Right lobe of liver (tissue), 4 donors: ENCODE data around the gene LRRC70.

Source experiments
- POLR2A ChIP-seq: fragments of 450-650 bp; IDR thresholded peaks from one replicate; pipeline ENCODE4 v1.6.1; 2017; ENCODE audit warnings: antibody characterized with exemption, mild to moderate bottlenecking
- TF ChIP-seq, protein P1 (sequence below), 4 donors: fragments of 200-600 bp in 3 of 4; fragments of 450-650 bp in 1 of 4; IDR thresholded peaks; one replicate each; pipeline versions ENCODE4 v1.5.1 to v1.8.0; 2016 to 2022; ENCODE audit warnings: antibody characterized with exemption in 4 of 4, mild to moderate bottlenecking in 2 of 4
- donor health status: DM: no; HTN: no; CAD: no.
- donor health status: DM: no; HTN: no; CAD: no.
- donor health status: DM: no; HTN: yes; CAD: no.

GRCh38 chr5:62621280-62621679, 42.7 kb downstream of the LRRC70 start:
- TF ChIP-seq, protein P1, sequence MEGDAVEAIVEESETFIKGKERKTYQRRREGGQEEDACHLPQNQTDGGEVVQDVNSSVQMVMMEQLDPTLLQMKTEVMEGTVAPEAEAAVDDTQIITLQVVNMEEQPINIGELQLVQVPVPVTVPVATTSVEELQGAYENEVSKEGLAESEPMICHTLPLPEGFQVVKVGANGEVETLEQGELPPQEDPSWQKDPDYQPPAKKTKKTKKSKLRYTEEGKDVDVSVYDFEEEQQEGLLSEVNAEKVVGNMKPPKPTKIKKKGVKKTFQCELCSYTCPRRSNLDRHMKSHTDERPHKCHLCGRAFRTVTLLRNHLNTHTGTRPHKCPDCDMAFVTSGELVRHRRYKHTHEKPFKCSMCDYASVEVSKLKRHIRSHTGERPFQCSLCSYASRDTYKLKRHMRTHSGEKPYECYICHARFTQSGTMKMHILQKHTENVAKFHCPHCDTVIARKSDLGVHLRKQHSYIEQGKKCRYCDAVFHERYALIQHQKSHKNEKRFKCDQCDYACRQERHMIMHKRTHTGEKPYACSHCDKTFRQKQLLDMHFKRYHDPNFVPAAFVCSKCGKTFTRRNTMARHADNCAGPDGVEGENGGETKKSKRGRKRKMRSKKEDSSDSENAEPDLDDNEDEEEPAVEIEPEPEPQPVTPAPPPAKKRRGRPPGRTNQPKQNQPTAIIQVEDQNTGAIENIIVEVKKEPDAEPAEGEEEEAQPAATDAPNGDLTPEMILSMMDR (IDR thresholded peaks at IDR 0.05), result no peak
- TF ChIP-seq POLR2A, result no peak
